Fibroblast of skin of right quadriceps (primary cell): ENCODE measurements around the gene CLCN4.

ENCODE experiments used
- DNase-seq: peaks from one replicate; pipeline ENCODE4 v3.0.0-alpha.2; 2013

CLCN4 gene

DNA sequence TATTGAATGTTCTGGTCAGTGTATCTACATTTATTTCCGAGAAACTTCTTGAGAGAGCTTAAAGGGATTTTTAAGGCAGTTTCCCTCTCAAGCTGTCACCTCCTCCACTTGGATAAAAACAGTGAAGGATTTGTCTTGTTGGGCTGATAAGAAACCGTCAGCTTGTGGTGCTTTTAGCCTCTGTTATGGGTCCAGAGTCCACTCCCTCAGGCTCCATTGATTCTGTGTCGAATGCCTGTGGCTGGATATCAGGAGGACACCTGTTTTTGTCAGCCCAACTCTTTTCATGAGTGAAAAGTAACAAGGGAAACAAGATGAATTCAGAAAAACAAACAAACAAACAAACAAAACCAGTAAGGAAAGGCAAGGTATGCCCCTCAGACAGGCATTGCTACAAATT is 12.4 kb downstream of the CLCN4 start:
- no peak for DNase-seq

DNA sequence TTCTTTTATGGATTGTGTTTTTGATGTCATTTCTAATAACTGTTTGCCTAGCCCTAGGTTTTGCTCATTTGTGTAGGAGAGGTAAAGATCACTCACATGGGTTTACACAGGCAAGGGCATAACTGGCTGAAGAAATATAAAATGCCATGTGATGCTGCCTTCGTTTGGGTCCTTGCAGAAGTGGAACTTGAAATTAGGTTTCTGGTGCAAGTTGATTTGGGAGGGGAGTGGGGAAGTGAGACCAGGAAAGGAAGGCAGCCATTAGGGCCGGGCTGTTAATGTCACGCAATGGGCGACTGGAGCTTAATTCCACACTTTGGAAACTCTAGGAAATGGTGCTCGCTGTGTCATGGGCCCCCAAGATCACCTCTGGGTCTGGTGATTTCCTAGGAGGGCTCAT is 14.5 kb downstream of the CLCN4 start:
- DNase-seq = no peak

DNA sequence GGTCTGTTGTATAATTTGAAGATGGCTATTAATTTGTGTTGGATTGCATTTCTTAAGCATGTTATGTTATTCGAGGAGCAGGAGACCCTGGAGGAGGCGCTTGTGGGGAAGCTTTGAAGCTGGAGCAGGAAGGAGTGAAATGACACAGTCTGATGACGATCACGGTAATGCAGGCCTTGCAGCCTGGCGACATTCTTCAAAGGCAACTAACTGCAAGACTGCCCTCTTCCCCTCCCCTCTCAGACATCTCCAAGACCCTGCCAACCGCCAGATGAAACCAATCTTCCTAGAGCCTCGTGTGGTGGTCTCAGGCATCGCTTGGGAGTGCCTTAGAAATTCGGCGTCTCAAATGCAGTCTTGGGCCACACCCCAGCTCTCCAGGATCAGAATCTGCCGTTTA is 16.1 kb downstream of the CLCN4 start:
- peak; percentile 40 for DNase-seq

DNA sequence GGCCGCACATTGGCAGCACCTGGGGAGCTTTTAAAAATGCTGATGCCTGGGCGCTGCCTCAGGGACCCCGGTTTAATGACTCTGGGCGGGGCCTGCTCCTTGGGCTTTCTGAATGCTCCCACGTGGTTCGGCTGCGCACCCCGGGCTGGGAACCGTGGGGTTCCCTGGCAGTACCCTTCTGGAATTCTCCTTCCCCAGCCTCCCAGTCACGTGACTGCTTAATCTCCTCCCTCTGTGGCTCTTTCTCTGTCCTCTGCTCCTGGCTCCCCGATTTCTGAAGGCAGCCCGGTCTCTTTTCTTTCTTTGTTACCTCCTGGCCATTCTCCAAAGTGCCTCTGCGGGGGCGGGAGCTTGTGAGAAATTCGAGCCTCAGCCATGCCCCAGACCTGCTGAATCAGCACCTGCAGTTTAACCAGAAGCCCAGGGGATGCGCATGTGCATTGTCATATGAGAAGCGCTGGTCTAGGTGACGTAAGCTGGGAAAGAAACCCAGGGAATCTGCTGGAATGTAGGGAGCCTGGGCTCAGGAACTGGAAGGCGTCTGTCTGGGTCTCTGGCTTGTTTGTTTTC is 16.6 kb downstream of the CLCN4 start:
- peak; percentile 92 for DNase-seq

DNA sequence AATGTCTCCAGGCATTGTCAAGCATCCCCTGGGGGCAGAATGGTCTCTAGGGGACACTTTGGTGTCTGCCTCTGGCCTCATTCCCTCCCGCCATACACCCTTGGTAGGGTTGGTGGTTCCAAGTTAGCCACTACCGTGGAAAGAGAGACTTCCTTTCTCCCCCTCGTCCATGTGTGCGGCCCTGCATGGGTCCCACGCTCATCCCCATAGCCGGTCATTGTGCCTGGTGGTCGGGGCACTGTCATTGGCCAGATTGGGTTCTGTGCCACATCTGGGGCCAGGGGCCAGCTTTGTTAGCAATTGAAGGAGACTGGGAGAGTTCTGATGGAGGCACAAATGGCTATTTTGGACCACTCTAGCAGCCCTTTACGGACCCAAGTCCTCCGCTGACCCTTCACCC is 17.3 kb downstream of the CLCN4 start:
- no peak for DNase-seq

DNA sequence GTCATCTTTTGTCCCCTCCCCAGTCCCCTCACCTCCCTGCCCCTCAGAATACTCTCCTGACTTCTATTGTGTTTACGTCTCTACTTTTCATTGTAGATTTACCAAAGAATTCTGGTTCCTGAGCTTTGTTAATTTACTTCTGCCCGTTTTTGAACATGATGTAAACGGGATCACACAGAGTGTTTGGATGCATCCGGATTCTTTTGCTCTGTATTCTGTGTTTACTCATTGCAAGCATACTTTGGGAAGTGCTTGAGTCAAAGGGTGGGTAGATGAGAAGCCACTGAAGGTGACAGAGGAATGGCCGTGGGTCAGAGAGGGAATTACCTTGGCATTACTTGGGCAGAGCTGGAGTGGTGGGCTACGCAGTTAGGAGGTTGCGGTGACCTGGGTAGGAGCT is 18.0 kb downstream of the CLCN4 start:
- no peak for DNase-seq

DNA sequence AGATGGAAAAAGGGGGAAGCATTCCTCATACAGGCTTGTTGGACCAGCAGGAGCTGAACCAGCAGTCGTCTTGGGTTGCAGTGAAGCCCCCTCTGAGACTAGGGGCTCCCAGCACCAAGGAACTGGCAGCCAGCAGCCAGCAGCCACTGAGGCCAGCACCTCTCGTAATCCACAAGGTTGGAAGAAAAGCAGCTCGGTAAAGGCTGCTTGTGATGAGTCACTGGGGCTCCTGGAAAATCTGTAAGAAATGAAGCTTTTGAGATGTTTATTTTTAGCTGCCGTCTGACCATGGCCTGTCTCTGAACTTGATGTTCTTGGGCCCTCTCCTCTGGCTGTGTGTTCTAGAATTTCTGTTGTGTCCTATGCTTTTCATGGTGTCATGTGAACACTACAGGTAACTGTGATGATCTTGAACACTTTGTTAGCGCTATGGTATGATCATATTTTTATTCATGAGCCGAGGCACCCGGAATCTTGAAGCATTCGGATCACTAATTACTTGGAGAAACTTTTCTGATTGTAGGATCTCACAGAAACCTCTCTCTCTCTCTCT is 18.6 kb downstream of the CLCN4 start:
- DNase-seq = peak; percentile 70

DNA sequence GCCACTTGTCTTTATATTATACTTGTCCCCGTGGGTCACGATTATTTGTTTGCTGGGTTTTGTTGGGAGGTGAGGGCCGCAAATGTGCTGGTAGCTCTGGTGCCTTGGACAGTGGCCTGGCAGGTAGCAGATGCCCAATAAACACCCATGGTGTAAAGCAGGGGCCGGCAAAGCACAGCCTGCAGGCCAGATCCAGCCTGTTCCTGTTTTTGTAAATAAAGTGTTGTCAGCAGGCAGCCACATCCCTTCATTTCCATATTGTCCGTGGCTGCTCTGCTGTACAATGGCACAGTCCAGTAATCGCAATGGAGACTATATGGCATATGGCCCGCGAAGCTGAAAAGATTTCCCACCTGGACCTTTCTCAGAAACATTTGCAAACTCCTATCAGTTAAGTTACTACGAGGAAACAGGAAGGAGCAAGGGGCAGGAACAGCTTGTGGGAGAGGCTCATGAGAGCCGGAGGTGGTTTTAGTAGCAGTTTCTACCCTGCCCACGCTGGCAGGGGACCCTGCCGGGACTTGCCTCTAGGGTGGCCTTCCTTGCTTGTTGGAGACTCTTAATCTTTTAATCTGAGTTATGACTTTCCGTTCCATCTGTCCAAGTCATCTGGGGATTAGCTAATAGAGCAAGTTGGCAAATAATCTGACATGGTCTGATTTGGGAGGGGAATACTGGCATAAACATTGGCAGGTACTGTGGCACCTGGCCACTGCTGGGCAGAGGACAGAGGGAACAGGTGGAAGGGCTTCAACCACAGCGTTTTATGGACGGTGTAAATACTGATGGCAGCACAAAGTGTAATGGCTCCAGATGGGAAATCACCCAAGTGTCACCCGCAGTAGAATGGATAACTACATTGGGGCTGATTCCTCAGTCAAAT is 19.6 kb downstream of the CLCN4 start:
- no peak for DNase-seq

DNA sequence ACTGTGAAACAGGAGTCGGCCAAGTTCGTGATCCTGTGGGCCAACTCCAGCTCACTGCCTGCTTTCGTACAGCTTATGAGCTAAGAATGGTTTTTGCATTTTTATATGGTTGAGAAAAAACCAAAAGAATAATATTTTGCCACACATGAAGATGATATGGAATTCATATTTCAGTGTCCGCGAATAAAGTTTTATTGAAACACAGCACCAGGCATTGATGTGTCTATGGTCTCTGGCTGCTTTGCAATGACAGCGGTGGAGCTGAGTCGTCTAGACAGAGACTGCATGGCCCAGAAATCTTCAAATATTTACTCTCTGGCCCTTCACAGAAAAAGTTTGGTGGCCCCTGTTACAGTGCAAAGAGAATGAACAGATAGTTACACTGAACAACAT is 20.2 kb downstream of the CLCN4 start:
- DNase-seq = no peak

DNA sequence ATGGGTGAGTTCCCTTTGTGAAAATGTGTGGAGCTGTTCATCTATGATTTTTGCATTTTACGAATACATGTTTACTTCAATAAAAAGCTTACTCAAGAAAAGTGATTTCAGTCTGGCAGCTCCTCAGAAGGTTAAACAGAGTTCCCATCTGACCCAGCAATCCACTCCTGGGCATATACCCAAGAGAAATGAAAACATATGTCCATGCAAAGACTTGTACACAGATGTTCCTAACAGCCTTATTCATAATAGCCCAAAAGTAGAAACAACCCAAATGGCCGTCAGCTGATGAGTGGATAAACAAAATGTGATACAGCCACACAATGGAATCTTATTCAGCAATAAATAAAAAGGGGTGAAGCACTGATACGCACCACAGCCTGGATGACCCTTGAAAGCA is 20.8 kb downstream of the CLCN4 start:
- peak; percentile 11 for DNase-seq

DNA sequence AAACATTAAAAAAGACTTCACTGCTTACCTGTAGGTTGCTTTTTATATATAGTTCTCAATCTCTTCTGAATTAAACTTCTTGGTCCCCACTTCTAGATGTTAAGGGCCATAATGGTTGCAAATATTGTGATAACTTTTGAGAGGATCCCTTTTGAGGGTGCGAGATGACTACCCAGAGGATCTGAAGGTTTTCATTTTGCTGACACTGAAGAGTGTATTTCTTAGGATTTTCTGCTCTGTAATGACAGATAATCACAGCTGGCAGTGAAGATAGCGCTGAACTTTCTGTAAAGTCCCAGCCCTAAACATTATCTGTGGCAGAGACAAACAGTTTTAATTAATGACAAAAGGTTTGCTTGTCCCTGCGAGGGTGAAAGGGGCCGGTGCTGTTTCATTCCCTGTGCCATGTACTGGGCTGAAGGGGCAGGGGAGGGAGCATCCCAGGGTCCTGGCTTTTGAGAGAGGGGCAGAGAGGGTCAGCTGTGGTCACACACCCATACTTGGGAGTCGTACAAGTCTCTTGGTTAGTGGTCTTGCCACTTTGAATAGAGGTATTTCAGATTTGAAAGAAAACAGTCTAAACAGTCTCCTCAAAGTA is 22.2 kb downstream of the CLCN4 start:
- DNase-seq = no peak

DNA sequence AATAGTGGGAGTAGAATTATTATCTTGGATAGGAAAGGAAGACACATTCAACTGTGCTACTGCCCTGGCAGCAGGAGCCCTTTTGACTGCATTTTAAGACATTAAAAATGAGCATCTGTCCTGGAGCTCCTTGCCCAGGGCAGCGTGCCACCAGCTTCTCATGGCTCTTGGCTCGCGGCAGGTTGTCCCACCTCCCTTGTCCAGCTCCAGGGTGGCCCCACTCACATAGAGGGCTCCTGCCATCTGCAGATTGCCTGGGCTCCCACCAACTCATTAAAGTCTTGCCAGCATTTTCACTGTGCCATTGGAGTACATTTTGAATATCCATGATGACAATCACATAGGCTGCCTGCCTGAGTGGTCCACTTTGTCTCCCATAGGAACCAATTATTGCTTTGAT is 27.0 kb downstream of the CLCN4 start:
- DNase-seq = no peak

DNA sequence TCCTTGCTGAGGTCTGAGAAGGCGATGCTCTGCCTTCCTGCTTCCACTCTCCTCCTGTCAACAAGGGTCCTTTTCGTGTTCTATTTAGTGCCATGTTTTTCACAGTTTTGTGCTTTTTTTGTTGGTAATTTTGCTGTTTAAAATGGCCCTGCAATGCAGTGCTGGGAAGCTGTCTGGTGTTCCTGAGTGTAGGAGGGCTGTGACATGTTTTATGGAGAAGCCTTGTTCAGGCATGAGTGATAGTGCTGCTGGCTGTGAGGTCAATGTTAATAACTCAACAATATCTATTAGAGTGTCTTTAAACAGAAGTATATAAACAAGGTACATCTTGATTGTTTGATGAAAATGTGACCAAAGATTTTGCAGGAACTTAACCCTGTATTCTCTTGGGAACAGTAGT is 27.6 kb downstream of the CLCN4 start:
- DNase-seq = no peak

DNA sequence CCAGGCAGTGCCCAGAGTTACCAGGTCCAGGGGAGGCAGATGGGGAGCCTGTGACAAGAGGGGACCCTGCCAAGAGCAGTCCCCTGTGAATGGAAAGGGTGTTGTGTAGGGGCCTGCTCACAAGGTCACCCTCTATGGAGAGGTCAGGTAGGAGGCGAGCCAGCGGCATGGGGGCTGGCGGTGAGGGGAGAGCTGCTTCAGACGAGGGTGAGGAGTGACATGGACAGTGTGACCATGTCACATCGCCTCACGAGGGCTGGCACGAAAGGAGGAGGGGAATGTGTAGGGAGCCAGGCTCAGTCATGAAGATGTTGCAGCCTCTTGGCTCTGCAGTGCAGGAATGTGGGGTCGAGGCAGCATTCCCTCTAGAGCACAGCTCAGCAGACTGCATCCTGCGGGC is 29.6 kb downstream of the CLCN4 start:
- DNase-seq = no peak

DNA sequence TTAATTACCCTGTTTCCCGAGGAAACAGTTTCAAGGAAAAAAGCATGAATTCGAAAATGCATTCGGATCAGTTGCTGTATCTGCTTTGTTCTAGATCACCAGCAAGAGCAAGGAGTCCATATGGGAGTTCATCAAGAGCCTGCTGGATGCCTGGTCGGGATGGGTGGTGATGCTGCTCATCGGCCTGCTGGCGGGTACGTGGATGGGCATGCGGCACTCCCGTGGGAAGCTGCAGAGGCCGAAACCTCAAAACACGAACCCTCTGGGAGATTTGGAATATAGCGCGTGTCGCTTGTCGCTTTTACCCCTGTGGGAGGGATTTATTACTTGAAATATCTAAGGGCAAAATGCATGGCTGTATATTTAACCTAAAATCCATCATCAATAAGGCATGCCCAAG is 30.6 kb downstream of the CLCN4 start:
- DNase-seq = no peak

DNA sequence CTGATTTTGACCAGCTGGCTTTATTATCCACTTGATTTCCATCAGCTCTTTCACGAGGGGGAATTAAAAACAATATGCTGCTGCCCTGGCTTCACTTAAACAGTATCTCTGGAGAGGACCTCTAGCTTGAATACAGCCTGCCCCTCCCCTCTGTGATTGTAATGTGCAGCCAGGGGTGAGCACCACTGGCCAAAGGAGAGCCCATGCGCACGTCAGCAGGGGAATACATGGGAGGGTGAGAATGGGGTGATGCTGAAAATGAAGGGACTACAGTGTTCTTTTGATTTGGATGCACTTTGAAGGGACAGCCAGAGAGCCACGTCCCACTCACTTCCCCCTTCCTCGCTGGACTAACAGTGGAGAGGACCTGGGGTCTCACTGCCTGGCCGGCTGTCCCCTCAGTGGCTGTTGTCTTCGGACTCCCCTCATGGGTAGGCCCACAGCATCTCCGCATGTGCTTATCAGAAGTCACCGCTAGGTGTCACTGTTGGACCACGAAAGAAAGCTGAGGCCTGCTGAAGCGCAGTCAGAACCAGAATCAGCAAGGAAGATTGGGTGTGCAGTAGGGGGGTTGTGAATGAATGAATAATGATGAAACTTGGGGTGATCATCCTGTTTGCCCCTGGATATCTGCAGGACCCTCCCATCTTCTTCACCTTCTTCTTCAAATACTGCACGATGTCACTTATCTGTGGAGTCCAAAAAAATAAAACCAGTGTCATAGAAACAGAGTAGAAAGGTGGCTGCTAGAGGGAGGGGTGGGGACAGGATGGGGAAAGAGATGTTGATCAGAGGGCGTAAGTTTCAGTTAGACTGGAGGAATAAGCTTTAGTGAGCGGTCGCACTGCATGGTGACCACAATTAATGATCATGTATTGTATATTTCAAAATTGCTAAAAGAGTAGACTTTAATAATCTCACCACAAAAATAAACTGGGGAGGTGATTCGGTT is 32.8 kb downstream of the CLCN4 start:
- peak; percentile 51 for DNase-seq

DNA sequence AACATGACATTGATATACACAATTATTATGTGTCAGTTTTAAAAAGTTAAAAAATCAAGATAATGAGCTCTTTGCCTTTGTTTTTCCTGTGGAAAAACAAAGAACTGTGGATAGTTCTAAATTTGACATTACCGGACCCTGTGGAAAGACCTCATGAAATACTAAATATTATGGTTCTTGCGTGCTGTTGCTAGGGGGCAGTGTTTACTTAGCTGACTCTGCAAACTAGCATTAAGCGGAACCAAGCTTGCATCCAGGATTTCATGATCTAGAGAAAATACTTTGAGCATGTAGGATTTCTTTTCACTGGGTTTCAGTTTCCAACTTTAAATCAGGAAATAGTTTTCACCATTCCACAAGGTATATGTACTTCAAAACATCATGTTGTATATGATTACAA is 33.6 kb downstream of the CLCN4 start:
- DNase-seq = peak; percentile 63

DNA sequence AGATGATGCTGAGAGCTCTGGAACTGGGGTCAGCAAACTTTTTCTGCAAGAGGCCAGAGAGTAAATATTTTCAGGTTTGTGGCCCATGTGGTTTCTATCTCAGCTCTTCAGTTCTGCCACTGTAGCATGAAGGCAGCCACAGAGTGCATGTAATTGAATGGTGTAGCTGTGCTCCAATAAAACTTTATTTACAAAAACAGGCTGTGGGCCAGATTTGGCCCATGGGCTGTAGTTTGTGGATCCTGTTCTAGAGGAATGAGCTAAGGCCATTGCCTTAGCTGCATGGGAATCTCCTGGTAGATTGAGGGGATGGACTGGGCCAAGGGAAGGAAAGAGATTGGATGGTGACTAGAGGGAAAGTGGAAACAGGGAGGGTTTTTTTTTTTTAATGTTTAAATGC is 36.8 kb downstream of the CLCN4 start:
- DNase-seq = no peak

DNA sequence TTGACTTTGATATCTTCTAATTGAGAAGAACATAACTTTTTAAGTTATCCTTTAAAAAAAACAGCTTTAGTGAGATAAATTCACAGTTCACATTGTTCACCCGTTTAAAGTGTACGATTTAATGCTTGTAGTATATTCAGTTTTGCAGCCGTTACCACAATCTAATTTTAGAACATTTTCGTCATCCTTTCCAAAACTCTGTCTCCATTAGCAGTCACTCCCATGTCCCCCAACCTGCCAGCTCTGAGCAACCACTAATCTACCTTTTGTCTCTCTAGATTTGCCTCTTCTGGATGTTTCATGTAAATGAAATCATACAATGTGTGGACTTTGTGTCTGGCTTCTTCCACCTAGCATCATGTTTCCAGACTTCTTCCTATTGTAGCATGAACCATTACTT is 38.6 kb downstream of the CLCN4 start:
- DNase-seq = no peak

DNA sequence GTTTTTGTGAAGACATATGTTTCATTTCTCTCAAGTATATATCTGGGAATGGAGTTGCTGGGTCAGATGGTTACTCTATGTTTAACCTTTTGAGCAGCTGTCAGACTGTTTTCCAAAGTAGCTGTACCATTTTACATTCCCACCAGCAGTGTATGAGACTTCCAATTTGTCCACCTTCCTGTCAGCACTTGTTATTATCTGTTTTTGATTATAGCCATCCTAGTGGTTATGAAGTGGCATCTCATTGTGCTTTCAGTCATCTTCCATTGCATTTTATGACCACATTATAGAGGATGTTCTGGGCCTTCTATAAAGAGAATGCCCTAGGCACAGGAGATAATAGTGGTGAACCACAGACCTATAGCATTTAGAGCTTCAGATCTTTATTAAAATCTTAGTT is 39.2 kb downstream of the CLCN4 start:
- no peak for DNase-seq

DNA sequence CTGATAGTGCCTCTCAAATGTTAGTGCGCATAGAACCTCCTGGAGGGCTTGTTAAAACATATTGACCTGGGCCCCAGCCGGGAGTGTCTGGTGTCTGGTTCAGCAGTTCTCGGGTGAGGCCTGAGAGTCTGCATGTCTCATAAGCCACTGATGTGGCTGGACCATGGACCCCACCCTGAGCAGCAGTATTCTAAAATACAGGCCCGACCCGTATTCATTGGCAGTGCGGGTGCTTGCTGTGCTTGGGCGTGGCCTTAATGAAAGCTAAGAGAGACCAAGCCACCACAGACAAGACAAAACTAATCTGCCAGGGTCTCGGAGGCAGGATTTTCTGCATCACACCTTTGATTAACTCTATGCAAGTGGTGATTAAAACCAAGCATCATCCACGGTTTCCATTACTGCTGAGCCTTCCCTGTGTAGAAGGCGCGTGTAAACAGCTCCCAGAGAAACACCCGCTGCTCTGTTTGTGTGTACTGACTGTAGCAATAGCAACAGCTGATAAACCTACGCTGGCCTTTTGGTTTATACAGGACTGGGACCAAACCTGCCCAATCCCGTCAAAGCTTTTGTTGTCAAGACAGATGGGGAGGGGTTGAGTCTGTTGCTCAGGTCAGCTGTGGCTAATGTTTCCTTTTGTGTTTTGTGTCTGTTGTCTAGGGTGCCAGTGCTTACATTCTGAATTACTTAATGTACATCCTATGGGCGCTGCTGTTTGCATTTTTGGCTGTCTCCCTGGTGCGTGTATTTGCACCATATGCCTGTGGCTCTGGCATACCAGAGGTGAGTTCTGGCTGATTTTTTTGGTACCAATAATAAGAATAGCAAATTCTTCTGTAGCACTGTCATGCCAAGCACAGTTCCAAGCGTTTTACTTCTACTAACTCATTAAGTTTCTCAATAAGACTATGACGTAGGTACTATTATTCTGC is 40.8 kb downstream of the CLCN4 start:
- DNase-seq = peak; percentile 23

DNA sequence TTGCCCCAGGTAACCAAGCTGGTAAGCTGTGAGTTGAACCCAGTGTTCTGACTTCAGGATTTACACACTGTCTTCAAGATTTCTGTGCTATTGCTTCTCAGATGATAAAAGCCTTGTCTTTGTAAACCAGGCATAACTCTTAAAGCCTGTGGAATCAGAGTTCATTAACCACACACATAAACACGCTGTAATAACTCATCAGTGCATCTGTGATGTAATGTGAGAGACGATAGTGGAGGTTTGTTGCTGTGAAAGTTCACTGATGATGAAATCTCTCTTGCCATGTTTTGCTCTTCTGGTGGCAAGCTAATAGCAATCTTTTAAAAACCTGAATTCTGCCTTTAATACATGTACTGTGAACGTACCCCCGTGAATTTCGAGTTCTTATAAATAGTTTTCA is 41.5 kb downstream of the CLCN4 start:
- peak; percentile 64 for DNase-seq
